NCI-H1417 treated with DMSO at 0.1 percent for 48 hours (cell line): ENCODE data around the gene ZNF385B.
A peak's percentile ranks its signal among the peaks of the same experiment; 100 is the strongest.

Source experiments
- DNase-seq: peaks from one replicate; lab custom pipeline; 2025; lab: John Stamatoyannopoulos, UW

Gene ZNF385B

GRCh38 chr2:179440642-179441251 is 420.7 kb downstream of the ZNF385B start:
- no peak for DNase-seq

- peak; percentile 4 for DNase-seq
These were observed 422.8 kb downstream of the ZNF385B start for GRCh38 chr2:179438654-179439053.

- no peak for DNase-seq
These were observed 424.0 kb downstream of the ZNF385B start for GRCh38 chr2:179437430-179437829.

- no peak for DNase-seq
These were observed 425.8 kb downstream of the ZNF385B start for GRCh38 chr2:179435566-179435965.

- DNase-seq, result no peak
These were observed 426.4 kb downstream of the ZNF385B start for GRCh38 chr2:179435000-179435399.

- no peak for DNase-seq
These were observed 427.1 kb downstream of the ZNF385B start for GRCh38 chr2:179434357-179434756.

- no peak for DNase-seq
These were observed 428.7 kb downstream of the ZNF385B start for GRCh38 chr2:179432751-179433150.

GRCh38 chr2:179429597-179429996 is 431.8 kb downstream of the ZNF385B start:
- no peak for DNase-seq

GRCh38 chr2:179429060-179429471 is 432.3 kb downstream of the ZNF385B start:
- DNase-seq, result no peak

GRCh38 chr2:179428649-179429048 is 432.8 kb downstream of the ZNF385B start:
- DNase-seq, result no peak

GRCh38 chr2:179427065-179427464 is 434.3 kb downstream of the ZNF385B start:
- DNase-seq, result no peak

- DNase-seq, result no peak
These were observed 436.8 kb downstream of the ZNF385B start for GRCh38 chr2:179424571-179424970.

- DNase-seq, result peak; percentile 11
These were observed 439.3 kb downstream of the ZNF385B start for GRCh38 chr2:179422037-179422643.

GRCh38 chr2:179417436-179417949 is 443.9 kb downstream of the ZNF385B start:
- peak; percentile 24 for DNase-seq

GRCh38 chr2:179412112-179412511 is 449.3 kb downstream of the ZNF385B start:
- no peak for DNase-seq

GRCh38 chr2:179410552-179411356 is 450.7 kb downstream of the ZNF385B start:
- DNase-seq, result peak; percentile 6

- no peak for DNase-seq
These were observed 457.8 kb downstream of the ZNF385B start for GRCh38 chr2:179403624-179404023.

- DNase-seq, result no peak
These were observed 467.9 kb downstream of the ZNF385B start for GRCh38 chr2:179393481-179393880.
